GM18526 (cell line): ENCODE data around the gene SYT8.

Experiments used
- POLR2A ChIP-seq: IDR thresholded peaks from 3 replicates; pipeline ENCODE4 v1.6.1; 2011; ENCODE audit not compliant: insufficient read length; ENCODE audit errors: extremely low read depth

SYT8 gene

GRCh38 chr11:1845561-1846452 lies 11.0 kb downstream of the SYT8 start:
- TF ChIP-seq POLR2A: no peak

GRCh38 chr11:1846453-1846932 lies 11.7 kb downstream of the SYT8 start:
- TF ChIP-seq POLR2A: no peak

- no peak for TF ChIP-seq POLR2A
These were observed 12.4 kb downstream of the SYT8 start for GRCh38 chr11:1847006-1847735.

GRCh38 chr11:1847926-1848639 lies 13.3 kb downstream of the SYT8 start:
- no peak for TF ChIP-seq POLR2A

GRCh38 chr11:1848640-1849430 lies 14.0 kb downstream of the SYT8 start:
- TF ChIP-seq POLR2A: no peak

- TF ChIP-seq POLR2A: no peak
These were observed 16.8 kb downstream of the SYT8 start for GRCh38 chr11:1851468-1852180.

- TF ChIP-seq POLR2A: no peak
These were observed 17.6 kb downstream of the SYT8 start for GRCh38 chr11:1852271-1852876.

GRCh38 chr11:1852877-1853276 lies 18.1 kb downstream of the SYT8 start, which contains the start of gene LSP1:
LSP1 (plus strand) TSS chr11:1853084; CDS start chr11:1853145, 61 bp downstream.
- TF ChIP-seq POLR2A: peak; percentile 83

- TF ChIP-seq POLR2A: no peak
These were observed 18.8 kb downstream of the SYT8 start for GRCh38 chr11:1853376-1854131.

- peak; percentile 49 for TF ChIP-seq POLR2A
These were observed 19.6 kb downstream of the SYT8 start for GRCh38 chr11:1854132-1854948.

- TF ChIP-seq POLR2A: no peak
These were observed 20.4 kb downstream of the SYT8 start for GRCh38 chr11:1854949-1855885.
